K562 treated with DMSO at 1 percent for 24 hours (cell line): Measurements from ENCODE around the gene SH2D3A. TPM values are rescaled to one million over a fixed set of nuclear protein-coding genes. Genes with fewer than 3 reads are reported as not detected.

Experiments used
- total RNA-seq: library from RNA; unstranded; fragments of 300-600 nt; gene quantifications from 2 replicates; pipeline ENCODE4 v1.2.3, GENCODE V29; 2022; ENCODE audit warnings: low read depth; ENCODE audit not compliant: insufficient read depth

The SH2D3A gene
- total RNA-seq: 10.8 and 13.5 TPM in 2 replicates

DNA sequence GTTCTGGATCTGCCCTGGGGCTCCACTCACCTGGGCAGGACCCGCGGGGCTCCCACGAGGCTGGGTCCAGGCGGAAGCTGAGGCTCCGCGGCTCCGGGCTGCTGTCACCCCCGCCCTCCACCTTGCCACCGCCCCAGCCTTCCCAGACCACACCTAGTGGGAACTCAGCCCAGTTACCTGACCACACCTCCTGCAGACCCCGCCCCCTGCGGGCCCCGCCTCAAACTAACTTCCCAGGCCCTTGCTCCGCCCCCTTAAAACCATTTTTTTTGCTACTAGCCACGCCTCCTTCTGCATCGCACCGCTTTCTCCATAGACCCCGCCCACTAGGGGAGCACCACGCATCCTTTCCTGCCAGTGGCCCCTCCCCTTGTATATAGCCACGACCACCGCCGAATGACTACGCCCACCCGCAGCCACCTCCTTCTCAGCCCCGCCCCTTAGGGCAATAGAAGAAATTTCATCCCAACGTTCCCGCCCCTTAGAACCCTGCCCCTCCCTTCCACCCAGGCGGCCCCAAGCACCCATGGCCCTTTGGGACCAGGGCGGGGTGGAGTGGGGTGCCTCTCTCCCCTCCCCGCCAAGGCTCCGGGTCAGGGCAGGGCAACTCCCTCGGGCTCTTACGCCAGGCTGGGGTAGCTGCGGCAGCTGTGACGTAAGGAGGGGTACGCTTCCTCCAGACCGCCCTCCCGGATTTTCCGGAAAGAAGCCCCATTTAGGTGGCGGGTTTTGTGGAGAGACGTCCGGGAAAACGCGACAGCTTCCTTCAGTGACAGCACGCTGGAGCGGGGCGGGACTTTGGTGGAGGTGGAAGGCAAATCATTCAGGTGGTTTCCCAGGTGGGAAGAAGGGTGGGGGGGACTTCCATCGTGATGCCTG lies at the start of gene SH2D3A:
Gene SH2D3A (minus strand): TSS at position 79 of the 879 bp plus-strand sequence. CDS start 3,687 bp downstream, outside the sequence.

DNA sequence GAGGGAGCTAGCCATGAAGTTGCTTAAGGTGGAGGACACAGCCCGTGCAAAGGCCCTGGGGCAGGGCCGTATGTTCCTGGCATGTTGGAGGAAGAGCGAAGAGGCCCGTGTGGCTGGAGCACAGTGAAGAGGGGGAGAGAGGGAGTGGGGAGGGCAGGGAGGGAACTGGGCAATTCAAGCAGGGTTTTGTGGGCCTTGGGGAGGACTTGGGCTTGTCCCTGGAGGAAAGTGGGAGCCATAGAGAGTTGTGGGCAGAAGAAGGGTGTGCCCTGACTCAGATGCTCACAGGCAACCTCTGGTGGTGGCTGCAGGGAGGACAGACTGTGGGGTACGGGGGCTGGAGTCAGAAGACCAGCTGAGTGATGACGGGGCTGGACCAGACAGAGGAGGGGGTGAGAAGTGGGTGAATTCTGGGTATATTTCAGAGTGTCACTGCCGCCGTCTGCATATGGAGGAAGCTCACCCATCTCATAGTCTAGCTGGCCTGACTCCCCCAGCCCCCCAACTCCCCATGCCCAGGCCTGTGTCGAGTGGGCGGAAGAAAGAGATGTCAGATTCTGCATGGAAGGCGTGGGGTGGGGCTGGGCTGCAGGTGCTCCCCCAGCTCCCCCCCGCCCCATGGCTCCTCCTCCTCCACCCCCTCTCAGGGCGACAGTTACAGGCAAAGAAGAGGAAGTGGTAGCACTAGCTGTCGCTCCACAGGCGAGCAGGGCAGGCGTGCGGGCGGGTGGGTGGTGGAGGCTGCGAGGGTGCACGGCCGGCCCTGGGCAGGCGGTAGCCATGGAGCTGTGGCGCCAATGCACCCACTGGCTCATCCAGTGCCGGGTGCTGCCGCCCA lies 5.0 kb upstream of the SH2D3A start, which contains the start of gene VAV1:
Gene VAV1 (plus strand): TSS at position 681 of the 838 bp plus-strand sequence. CDS start 100 bp downstream, at position 781.

DNA sequence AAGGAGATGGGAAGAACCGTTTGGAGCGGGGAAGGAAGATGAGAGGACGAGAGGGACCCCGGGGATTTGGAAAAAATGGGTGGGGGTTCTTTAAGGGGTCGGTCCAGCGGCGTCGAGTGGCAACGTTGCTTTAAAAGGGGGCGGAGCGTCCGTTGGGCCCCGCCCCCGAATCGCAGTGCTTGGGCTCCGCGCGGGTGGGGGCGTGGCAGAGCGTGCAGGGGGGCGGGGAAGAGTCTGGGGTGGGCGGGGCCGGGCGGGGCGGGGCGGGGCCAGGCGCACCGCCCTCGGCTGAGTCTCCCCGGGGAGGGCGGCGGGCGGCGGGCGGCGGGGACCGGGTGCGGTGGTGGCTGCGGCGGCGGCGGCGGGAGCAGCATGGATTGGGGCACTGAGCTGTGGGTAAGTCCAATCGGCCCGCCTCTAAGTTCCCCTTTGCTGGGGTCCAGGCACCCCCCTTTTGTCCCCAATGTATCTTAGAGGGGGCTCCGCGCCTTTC lies 27.8 kb downstream of the SH2D3A start, which contains the start of gene TRIP10:
Gene TRIP10 (plus strand): TSS at position 291 of the 493 bp plus-strand sequence. CDS start 82 bp downstream, at position 373.

DNA sequence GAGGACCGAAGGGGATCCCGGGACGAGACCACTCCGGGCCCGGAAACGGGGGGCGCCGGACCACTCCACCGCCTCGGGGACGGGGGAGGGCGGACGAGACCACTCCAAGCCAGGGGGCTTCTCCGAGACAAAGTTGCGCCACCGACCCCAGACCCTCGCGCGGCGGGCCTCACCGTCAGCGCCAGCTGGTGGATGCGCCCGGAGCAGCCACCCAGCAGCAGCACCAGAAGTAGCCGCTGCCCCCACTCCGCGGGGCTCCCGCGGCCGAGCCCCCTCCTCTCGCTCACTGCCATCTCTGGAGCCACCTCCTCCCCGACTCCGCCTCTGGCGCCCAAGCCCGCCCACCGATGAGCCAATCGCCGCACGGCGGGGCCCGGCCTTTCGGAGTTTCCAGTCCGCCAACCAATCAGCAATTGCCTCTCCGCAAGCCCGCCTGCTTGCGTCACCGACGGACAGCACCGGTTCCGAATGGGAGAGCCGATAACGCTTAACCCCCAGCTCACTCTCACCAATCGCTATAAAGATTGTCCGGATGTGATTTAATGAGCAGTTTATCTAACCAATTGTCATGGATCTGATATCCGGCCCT lies 29.9 kb downstream of the SH2D3A start, which contains the start of gene GPR108:
Gene GPR108 (minus strand): TSS at position 297 of the 589 bp plus-strand sequence. CDS start 4 bp downstream, at position 293.

DNA sequence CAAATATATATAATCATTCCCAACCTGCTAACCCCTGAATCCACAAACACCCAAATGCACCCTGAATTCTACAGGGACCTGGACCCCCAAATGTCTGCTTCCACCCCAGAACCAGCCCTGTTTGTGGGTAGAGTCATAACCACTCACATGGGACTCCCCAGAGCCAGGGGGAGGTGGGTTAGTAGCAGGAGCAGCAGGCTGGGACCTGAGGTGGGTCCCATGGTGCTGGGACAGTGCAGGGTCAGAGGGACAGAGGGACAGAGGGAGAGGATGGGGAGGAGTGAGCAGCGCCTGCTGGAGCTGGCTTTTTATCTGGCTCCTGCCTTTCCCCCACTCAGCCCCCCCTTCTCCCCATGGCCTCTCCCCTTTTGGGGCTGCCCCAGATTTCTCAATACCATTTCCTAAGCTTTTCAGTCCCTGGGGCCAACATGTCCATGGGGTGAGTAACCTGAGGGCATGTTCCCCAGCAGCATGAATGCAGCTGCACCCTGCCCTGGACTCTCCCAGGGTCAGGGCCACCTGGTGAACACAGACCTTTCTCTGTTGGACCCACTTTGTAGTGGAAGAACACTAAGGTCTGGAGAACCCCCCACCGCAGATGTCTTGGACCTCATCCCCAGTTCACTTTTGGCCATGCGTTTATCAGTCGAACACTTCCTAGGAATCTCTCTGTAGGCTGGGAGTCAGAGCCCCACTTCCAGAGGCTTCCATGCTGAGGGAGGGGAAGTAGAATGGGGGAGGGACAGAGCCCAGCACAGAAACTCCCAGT lies 46.7 kb downstream of the SH2D3A start, which contains the start of gene C3:
Gene C3 (minus strand): TSS at position 282 of the 769 bp plus-strand sequence. CDS start 61 bp downstream, at position 221.

Other genes with a start within 250 kb of the SH2D3A start
- 56.3 and 65.2 TPM in 2 replicates for gene TNFSF9, start 236.4 kb downstream of the SH2D3A start, total RNA-seq
- 7.6 and 10.3 TPM in 2 replicates for gene CD70, start 176.3 kb downstream of the SH2D3A start, total RNA-seq
- gene TNFSF14, start 97.3 kb downstream of the SH2D3A start, total RNA-seq: 0.10 and 0.27 TPM in 2 replicates
- 42.9 and 49.5 TPM in 2 replicates for gene C3, start 46.8 kb downstream of the SH2D3A start, total RNA-seq
- 68.0 and 72.4 TPM in 2 replicates for gene GPR108, start 29.9 kb downstream of the SH2D3A start, total RNA-seq
- 54.8 and 58.4 TPM in 2 replicates for gene TRIP10, start 27.8 kb downstream of the SH2D3A start, total RNA-seq
- 42.5 and 47.8 TPM in 2 replicates for gene VAV1, start 5.3 kb upstream of the SH2D3A start, total RNA-seq
- 3.1 and 5.0 TPM in 2 replicates for gene ADGRE1, start 120.1 kb upstream of the SH2D3A start, total RNA-seq